NT2/D1 (cell line): ENCODE measurements around the gene GOLGA5.

Experiments used
- DNase-seq: peaks from one replicate; pipeline ENCODE4 v3.0.0-alpha.2; 2011; ENCODE audit warnings: low read depth, low spot score
- H3K27me3 ChIP-seq: 2 replicates; pipeline ENCODE4 v1.6.0; 2011; ENCODE audit warnings: mild to moderate bottlenecking; ENCODE audit not compliant: insufficient read length, insufficient read depth
- H3K36me3 ChIP-seq: 2 replicates; pipeline ENCODE4 v1.6.1; 2011; ENCODE audit warnings: mild to moderate bottlenecking, low read length, mixed read lengths; ENCODE audit not compliant: insufficient read depth, insufficient read length
- H3K4me1 ChIP-seq: 2 replicates; pipeline ENCODE4 v1.5.1; 2011; ENCODE audit not compliant: insufficient read depth, insufficient read length
- H3K4me3 ChIP-seq: 2 replicates; pipeline ENCODE4 v1.5.1; 2011; ENCODE audit warnings: low read depth; ENCODE audit not compliant: insufficient read length
- H3K9ac ChIP-seq: 2 replicates; pipeline ENCODE4 v1.6.0; 2011; ENCODE audit warnings: low read depth; ENCODE audit not compliant: insufficient read length
- H3K9me3 ChIP-seq: 2 replicates; pipeline ENCODE4 v1.5.1; 2011; ENCODE audit warnings: mild to moderate bottlenecking, low read length; ENCODE audit not compliant: insufficient read depth
- SUZ12 ChIP-seq: IDR thresholded peaks from 2 replicates; pipeline ENCODE4 v1.6.1; 2011; ENCODE audit not compliant: insufficient read length, insufficient read depth; ENCODE audit errors: extremely low read depth
- YY1 ChIP-seq: IDR thresholded peaks from 2 replicates; pipeline ENCODE4 v1.6.1; 2011; ENCODE audit not compliant: insufficient read length, insufficient read depth
- ZNF274 ChIP-seq: IDR thresholded peaks from 2 replicates; pipeline ENCODE4 v1.6.1; 2011; ENCODE audit warnings: mild to moderate bottlenecking, low read depth, low read length

The GOLGA5 gene

DNA sequence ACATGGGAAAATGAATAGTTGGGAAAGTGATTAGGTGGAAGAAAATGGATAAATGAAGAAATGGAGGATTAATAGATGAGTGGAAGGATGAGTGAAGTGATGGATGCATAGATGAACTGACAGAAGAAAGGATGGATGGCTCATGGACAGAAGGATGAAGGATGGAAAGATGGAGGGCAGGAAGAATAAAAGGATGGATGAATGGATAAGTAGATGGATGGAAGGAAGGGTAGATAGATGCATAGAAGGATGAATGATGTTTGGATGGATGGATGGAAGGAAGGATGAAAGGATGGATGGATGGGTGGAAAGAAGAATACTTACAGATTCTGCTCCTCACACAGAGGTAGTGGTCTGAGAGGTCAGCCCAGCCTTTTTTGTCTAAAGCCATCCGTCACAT lies 93.1 kb downstream of the GOLGA5 start:
- 0 out of 2 replicates have a peak, but pooled peaks cover 5% of the 10 kb centered on the region for H3K9me3 ChIP-seq
- no peak overlapping the region for H3K9ac ChIP-seq
- peaks cover 4% of the 10 kb centered on the region for H3K27me3 ChIP-seq
- no peak for TF ChIP-seq YY1
- no peak for TF ChIP-seq SUZ12
- TF ChIP-seq ZNF274: no peak
- H3K4me3 ChIP-seq: no peak overlapping the region
- no peaks in the 10 kb centered on the region for H3K36me3 ChIP-seq
- no peaks in the 10 kb centered on the region for H3K4me1 ChIP-seq
- no peak for DNase-seq

DNA sequence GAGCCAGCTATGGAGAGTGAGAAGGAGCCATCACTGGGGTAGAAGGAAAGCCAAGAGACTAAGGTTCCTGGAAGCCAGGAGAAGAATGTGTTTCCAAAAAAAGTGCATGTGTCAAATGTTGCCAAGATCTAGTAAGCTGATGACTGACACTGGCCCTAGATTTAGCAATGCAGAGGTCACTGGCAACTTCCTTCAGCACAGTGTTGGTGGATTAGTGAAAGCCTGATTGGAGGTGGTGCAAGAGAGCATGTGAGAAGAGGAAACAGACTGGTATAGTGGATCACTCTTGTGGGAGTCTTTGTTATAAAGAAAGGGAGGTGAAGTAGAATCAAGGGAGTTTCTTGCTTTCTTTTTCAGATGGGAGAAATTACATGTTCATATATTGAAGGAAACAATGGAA lies 94.8 kb downstream of the GOLGA5 start:
- Histone ChIP-seq H3K27me3 (peaks cover 4% of the 10 kb centered on the region), H3K4me3 (no peak overlapping the region), H3K9ac (no peak overlapping the region), H3K4me1 (no peaks in the 10 kb centered on the region), H3K9me3 (peaks cover 20% of the 10 kb centered on the region; the same call in 1 of the 2 replicates), H3K36me3 (no peaks in the 10 kb centered on the region)
- no peak for TF ChIP-seq SUZ12
- TF ChIP-seq ZNF274: no peak
- no peak for TF ChIP-seq YY1
- no peak for DNase-seq
